Natural killer cell (primary cell): Measurements from ENCODE around the gene WWC2. TPM values are rescaled to one million over a fixed set of nuclear protein-coding genes. Genes with fewer than 3 reads are reported as not detected.

Source experiments
- ATAC-seq, 3 donors: fragments of 150-1000 bp in 2 of 3; fragments of 200-7000 bp in 1 of 3; cut with Tn5 transposase; 1 replicate in 1 of 3; 2 replicates in 2 of 3; pipeline ENCODE4 v1.10.0; 2021; ENCODE audit warnings: mild to moderate bottlenecking in 2 of 3, moderate library complexity in 2 of 3
- DNase-seq, 2 donors: peaks; one replicate each; pipeline versions ENCODE4 v3.0.0 to v3.0.0-alpha.2; 2013 to 2021; ENCODE audit warnings: mixed read lengths in 1 of 2
- H3K27ac ChIP-seq: one replicate; pipeline ENCODE4 v1.5.1; 2013; ENCODE audit warnings: mild to moderate bottlenecking, low read length
- H3K27me3 ChIP-seq: one replicate; pipeline ENCODE4 v1.6.1; 2013; ENCODE audit warnings: low read length; ENCODE audit not compliant: control insufficient read depth, insufficient read depth
- H3K36me3 ChIP-seq: one replicate; pipeline ENCODE4 v1.6.1; 2013; ENCODE audit warnings: low read length; ENCODE audit not compliant: control insufficient read depth, insufficient read depth
- H3K4me1 ChIP-seq: one replicate; pipeline ENCODE4 v1.6.1; 2013; ENCODE audit warnings: low read length; ENCODE audit not compliant: control insufficient read depth, insufficient read depth
- H3K4me3 ChIP-seq: one replicate; pipeline ENCODE4 v1.5.1; 2013; ENCODE audit warnings: low read length
- H3K9me3 ChIP-seq: one replicate; pipeline ENCODE4 v1.6.1; 2013; ENCODE audit warnings: low read length; ENCODE audit not compliant: control insufficient read depth, insufficient read depth
- H3K27ac Mint-ChIP-seq, 2 donors: one replicate each; pipeline ENCODE4 v1.8.0; 2022; ENCODE audit warnings: mild to moderate bottlenecking in 2 of 2, mixed read lengths in 2 of 2, moderate library complexity in 1 of 2
- H3K27me3 Mint-ChIP-seq, 2 donors: one replicate each; pipeline ENCODE4 v1.8.0; 2022; ENCODE audit warnings: low read depth in 2 of 2, mixed read lengths in 2 of 2
- H3K36me3 Mint-ChIP-seq: one replicate; pipeline ENCODE4 v1.8.0; 2022; ENCODE audit warnings: mixed read lengths
- H3K4me1 Mint-ChIP-seq, 2 donors: one replicate each; pipeline ENCODE4 v1.8.0; 2022; ENCODE audit warnings: mixed read lengths in 2 of 2
- H3K4me3 Mint-ChIP-seq: one replicate; pipeline ENCODE4 v1.8.0; 2022; ENCODE audit warnings: mild to moderate bottlenecking, moderate library complexity, mixed read lengths
- H3K9me3 Mint-ChIP-seq, 2 donors: one replicate each; pipeline ENCODE4 v1.8.0; 2022; ENCODE audit warnings: mixed read lengths in 2 of 2
- CTCF ChIP-seq: fragments of 200-600 bp; IDR thresholded peaks from one replicate; pipeline ENCODE4 v1.8.0; 2022; ENCODE audit warnings: antibody characterized with exemption
- WGBS: methylation state at CpG from one replicate; pipeline ENCODE4 v1.1.7; 2013; ENCODE audit warnings: missing lambda C conversion rate; ENCODE audit not compliant: insufficient coverage; 5-methylcytosine and 5-hydroxymethylcytosine counted together
- intact Hi-C: fragments of 100-400 bp; cut with micrococcal nuclease; formaldehyde crosslinking; loops from one replicate; pipeline ENCODE4 v1.14.2; 2022
- total RNA-seq, 4 donors: library from RNA; stranded (reverse); fragments of 120-200 nt in 1 of 4; gene quantifications; one replicate each; pipeline versions ENCODE4 v1.2.3 to v1.2.4, GENCODE V29; 2013 to 2022

Gene WWC2
- total RNA-seq, 3 donors from 2014 or later (not counting 1 experiment from before 2014, with no cell fraction given): 8.2 to 22.7 (median 9.2) TPM

DNA sequence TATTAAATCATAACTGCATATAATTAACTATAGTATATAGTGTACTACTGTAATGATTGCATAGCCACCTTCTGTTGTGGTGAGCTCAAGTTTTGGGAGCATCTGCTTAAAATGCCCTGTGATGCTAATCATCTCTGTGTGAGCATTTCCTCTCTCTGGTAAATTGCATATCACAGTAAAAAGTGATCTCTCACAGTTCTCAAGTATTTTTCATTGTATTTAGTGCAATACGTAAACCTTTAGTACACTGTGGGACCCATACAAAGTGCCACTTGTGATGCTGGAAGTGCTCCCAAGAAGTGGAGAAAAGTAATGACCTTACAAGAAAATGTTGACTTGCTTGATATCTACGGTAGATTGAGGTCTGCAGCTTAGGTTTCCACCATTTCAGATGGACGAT is 82.0 kb downstream of the WWC2 start:
- ATAC-seq: no peak
- H3K36me3 ChIP-seq: no peaks in the 10 kb centered on the region

GRCh38 chr4:183182873-183183725 is 84.0 kb downstream of the WWC2 start:
- no peak for ATAC-seq
- WGBS: 72% methylated on average over 10 of the region's 14 CpGs

More for the DNA sequence above, 82.0 kb downstream of the WWC2 start:
- Mint-ChIP-seq H3K4me1 (peaks cover 16 to 17% of the 10 kb centered on the region in 2 donors), H3K27ac (no peak overlapping the region), H3K27me3 (peaks cover 5 to 32% of the 10 kb centered on the region in 2 donors), H3K4me3 (no peak overlapping the region), H3K9me3 (peaks cover 2% of the 10 kb centered on the region in 2 donors), H3K36me3 (no peaks in the 10 kb centered on the region)
- DNase-seq: no peak
- Histone ChIP-seq H3K27ac (no peak overlapping the region), H3K4me1 (no peaks in the 10 kb centered on the region), H3K9me3 (no peaks in the 10 kb centered on the region), H3K4me3 (no peak overlapping the region), H3K27me3 (no peaks in the 10 kb centered on the region)
- no peak for TF ChIP-seq CTCF
- 88% methylated on average over 3 of the region's 3 CpGs for whole genome bisulfite sequencing
- intact Hi-C loops: no loop called here

DNA sequence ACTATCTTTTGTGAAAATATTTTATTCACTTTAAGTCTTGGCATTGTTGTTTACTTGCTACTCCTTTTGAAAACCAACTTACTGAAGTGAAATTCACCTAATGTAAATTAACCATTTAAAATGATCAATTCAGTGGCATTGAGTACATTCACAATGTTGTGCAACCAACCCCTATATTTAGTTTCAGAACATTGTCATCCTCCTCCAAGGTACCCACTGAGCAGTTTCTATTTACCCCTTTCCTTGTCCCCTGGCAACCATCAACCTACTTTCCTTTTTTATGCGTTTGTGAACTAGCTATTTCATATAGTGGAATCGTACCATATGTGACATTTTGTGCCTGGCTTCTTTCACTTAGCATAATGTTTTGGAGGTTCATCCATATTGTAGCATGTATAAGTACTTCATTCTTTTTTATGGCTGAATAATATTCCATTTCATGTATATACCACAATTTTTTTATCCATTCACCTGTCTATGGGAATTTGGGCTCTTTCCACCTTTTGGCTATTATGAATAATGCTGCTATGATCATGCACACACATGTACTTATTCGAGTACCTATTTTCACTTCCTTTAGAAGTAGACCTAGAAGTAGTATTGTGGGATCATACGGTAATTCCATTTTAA is 85.0 kb downstream of the WWC2 start:
- no peaks in the 10 kb centered on the region for H3K9me3 ChIP-seq
- Mint-ChIP-seq H3K4me1 (peaks cover 16 to 17% of the 10 kb centered on the region in 2 donors), H3K36me3 (no peaks in the 10 kb centered on the region), H3K9me3 (peaks cover 2% of the 10 kb centered on the region in 2 donors), H3K27ac (no peak overlapping the region), H3K27me3 (peaks cover 13 to 39% of the 10 kb centered on the region in 2 donors), H3K4me3 (no peak overlapping the region)
- no peak for DNase-seq
- no peak overlapping the region for H3K4me3 ChIP-seq
- H3K27ac ChIP-seq: no peak overlapping the region
- 93% methylated on average over 4 of the region's 4 CpGs for WGBS
- H3K27me3 ChIP-seq: no peaks in the 10 kb centered on the region
- H3K36me3 ChIP-seq: no peaks in the 10 kb centered on the region
- intact Hi-C loops: no loop called here
- ATAC-seq: no peak
- no peaks in the 10 kb centered on the region for H3K4me1 ChIP-seq
- no peak for TF ChIP-seq CTCF

More at GRCh38 chr4:183182873-183183725, 84.0 kb downstream of the WWC2 start:
- no peak overlapping the region for H3K4me3 Mint-ChIP-seq
- Histone ChIP-seq H3K4me3 (no peak overlapping the region), H3K4me1 (no peaks in the 10 kb centered on the region), H3K36me3 (no peaks in the 10 kb centered on the region), H3K27ac (no peak overlapping the region), H3K9me3 (no peaks in the 10 kb centered on the region), H3K27me3 (no peaks in the 10 kb centered on the region)
- H3K36me3 Mint-ChIP-seq: no peaks in the 10 kb centered on the region
- no peak overlapping the region for H3K27ac Mint-ChIP-seq
- H3K4me1 Mint-ChIP-seq: peaks cover 16 to 17% of the 10 kb centered on the region in 2 donors
- DNase-seq: peak in 1 of 2 donors; percentile 22
- H3K9me3 Mint-ChIP-seq: peaks cover 2% of the 10 kb centered on the region in 2 donors
- intact Hi-C loops: no loop called here
- H3K27me3 Mint-ChIP-seq: peaks cover 10 to 43% of the 10 kb centered on the region in 2 donors
- no peak for TF ChIP-seq CTCF
